GM13977 (cell line): ENCODE data around the gene DLG4.

Experiments
- DNase-seq: peaks from one replicate; pipeline ENCODE4 v3.0.0; 2012; ENCODE audit warnings: low spot score
- CTCF ChIP-seq: IDR thresholded peaks from 2 replicates; pipeline ENCODE4 v1.5.1; 2012; ENCODE audit warnings: mild to moderate bottlenecking, control low read depth; ENCODE audit not compliant: insufficient read depth; ENCODE audit errors: extremely low read depth, missing control alignments
- in situ Hi-C: fragments of 300-500 bp; cut with MboI; formaldehyde crosslinking; loops from one replicate; pipeline ENCODE4 v1.12.0; 2022; ENCODE audit warnings: low sequenced_read_pairs, low pct_unique_long_range_greater_than_20kb, mixed read lengths, inconsistent platforms; ENCODE audit not compliant: unreplicated experiment

DLG4 gene

GRCh38 chr17:7222972-7223292 lies 3.3 kb upstream of the DLG4 start:
- in situ Hi-C loops, result no loop called here
- TF ChIP-seq CTCF, result no peak

DNA sequence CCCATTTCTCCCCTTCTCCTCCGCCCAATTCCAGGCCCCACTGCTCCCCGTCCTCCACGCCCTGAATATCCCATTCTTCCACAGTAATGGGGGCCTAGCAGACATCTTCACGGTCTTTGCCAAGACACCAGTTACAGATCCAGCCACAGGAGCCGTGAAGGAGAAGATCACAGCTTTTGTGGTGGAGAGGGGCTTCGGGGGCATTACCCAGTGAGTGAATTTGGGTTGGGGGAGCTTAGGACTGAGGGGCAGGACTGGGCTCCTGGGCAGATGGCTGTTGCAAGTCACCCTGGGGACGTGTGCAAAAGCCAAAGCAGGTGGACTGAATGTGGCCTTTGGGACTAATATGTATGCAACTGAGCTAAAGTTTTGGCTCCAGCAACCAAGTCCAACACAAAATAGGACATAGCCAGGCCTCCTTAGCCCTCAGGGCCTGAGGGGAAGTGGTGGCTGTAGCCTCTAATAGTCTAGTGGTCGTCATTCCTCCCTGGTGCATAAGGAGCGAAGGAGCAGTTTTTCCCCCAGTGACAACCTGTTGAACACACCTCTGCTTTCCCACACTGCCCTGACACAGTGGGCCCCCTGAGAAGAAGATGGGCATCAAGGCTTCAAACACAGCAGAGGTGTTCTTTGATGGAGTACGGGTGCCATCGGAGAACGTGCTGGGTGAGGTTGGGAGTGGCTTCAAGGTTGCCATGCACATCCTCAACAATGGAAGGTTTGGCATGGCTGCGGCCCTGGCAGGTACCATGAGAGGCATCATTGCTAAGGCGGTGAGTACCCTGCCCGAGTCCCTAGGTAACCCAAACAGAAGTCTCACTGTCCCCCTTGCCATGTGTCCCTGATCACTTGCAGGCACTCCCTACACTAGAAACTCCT lies 2.7 kb upstream of the DLG4 start:
- in situ Hi-C loops, result no loop called here
- TF ChIP-seq CTCF, result no peak

More at GRCh38 chr17:7222972-7223292, 3.3 kb upstream of the DLG4 start:
- no peak for DNase-seq

GRCh38 chr17:7221278-7222092 lies 1.8 kb upstream of the DLG4 start:
- TF ChIP-seq CTCF, result no peak
- no peak for DNase-seq
- in situ Hi-C loops, result no loop called here

More for the DNA sequence above, 2.7 kb upstream of the DLG4 start:
- no peak for DNase-seq

DNA sequence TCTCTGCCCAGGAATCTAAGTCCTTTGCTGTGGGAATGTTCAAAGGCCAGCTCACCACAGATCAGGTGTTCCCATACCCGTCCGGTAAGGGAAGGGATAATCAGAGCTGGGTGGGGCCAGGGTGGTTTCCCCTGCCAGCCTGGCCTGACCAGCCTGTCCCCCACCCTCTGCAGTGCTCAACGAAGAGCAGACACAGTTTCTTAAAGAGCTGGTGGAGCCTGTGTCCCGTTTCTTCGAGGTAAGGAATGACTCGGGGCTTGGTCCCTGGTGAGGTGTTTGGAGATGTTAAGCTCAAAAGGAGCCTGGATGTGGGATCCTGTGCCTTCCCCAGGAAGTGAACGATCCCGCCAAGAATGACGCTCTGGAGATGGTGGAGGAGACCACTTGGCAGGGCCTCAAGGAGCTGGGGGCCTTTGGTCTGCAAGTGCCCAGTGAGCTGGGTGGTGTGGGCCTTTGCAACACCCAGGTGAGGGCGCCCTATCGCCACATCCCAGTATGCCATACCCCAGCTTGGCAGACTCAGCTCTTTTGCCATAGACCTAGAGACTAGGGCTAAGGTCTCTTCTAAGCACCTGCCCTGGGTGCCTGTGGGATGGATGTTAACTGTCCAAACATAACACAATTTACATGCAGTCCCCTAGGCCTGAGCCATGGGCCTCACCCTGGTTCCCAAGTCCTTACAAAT lies 1.1 kb upstream of the DLG4 start:
- TF ChIP-seq CTCF, result peak; percentile 64
- in situ Hi-C loops, result no loop called here
- DNase-seq, result peak; percentile 79

GRCh38 chr17:7219229-7219811 lies 316 bp downstream of the DLG4 start:
- no peak for DNase-seq
- in situ Hi-C loops, result no loop called here
- no peak for TF ChIP-seq CTCF

GRCh38 chr17:7218758-7219157 lies 878 bp downstream of the DLG4 start:
- in situ Hi-C loops, result no loop called here
- no peak for DNase-seq
- no peak for TF ChIP-seq CTCF
